HEK293 (cell line): Measurements from ENCODE around the gene AR.

Source experiments
- CTCF ChIA-PET: fragments of 350-600 bp; formaldehyde crosslinking; extraction: SDS; loops from one replicate; lab custom pipeline; 2021; ENCODE audit warnings: antibody characterized with exemption; lab: Yijun Ruan, JAX
- POLR2A ChIA-PET: fragments of 300-600 bp; formaldehyde crosslinking; extraction: SDS; loops from one replicate; lab custom pipeline; 2020; ENCODE audit warnings: antibody characterized with exemption, inconsistent platforms; lab: Yijun Ruan, JAX
- H3K27ac ChIP-seq: fragments of 200-500 bp; sonication (Bioruptor generic); 2 replicates; pipeline ENCODE4 v1.5.1; 2014; ENCODE audit warnings: low read depth, low read length, control low read depth, inconsistent platforms; ENCODE audit errors: extremely low read depth
- H3K36me3 ChIP-seq, 2 experiments: fragments of 200-500 bp in 1 of 2; sonication (Bioruptor generic) in 1 of 2; 1 replicate in 1 of 2; 2 replicates in 1 of 2; pipeline ENCODE4 v1.5.1; 2014 to 2017; ENCODE audit warnings: inconsistent platforms in 2 of 2, low read length in 2 of 2; ENCODE audit not compliant: control insufficient read depth in 2 of 2, insufficient read depth in 1 of 2
- H3K4me1 ChIP-seq: fragments of 200-500 bp; sonication (Bioruptor generic); 2 replicates; pipeline ENCODE4 v1.5.1; 2014; ENCODE audit warnings: mild to moderate bottlenecking, low read length, inconsistent platforms; ENCODE audit not compliant: control insufficient read depth, insufficient read depth
- H3K4me3 ChIP-seq: 2 replicates; pipeline ENCODE4 v1.5.1; 2011; ENCODE audit warnings: low read depth, mild to moderate bottlenecking, control low read depth, low read length, moderate library complexity
- H3K9me3 ChIP-seq: fragments of 200-500 bp; sonication (Bioruptor generic); 2 replicates; pipeline ENCODE4 v1.5.1; 2014; ENCODE audit warnings: low read depth, low read length, inconsistent platforms; ENCODE audit not compliant: control insufficient read depth, insufficient read depth
- BCL11B ChIP-seq: fragments of 450-650 bp; formaldehyde crosslinking; IDR thresholded peaks from 2 replicates; pipeline ENCODE4 v1.5.1; 2016; ENCODE audit warnings: low read depth, missing biosample characterization, missing genetic modification characterization
- ZBTB17 ChIP-seq: fragments of 450-650 bp; formaldehyde crosslinking; IDR thresholded peaks from 2 replicates; pipeline ENCODE4 v1.5.1; 2016; ENCODE audit warnings: missing biosample characterization, missing genetic modification characterization
- ZNF121 ChIP-seq: fragments of 450-650 bp; formaldehyde crosslinking; IDR thresholded peaks from 2 replicates; pipeline ENCODE4 v1.5.1; 2016; ENCODE audit warnings: missing biosample characterization, missing genetic modification characterization
- ZNF138 ChIP-seq: fragments of 450-650 bp; formaldehyde crosslinking; IDR thresholded peaks from 2 replicates; pipeline ENCODE4 v1.5.1; 2016; ENCODE audit warnings: missing biosample characterization, missing genetic modification characterization, borderline replicate concordance
- ZNF169 ChIP-seq: fragments of 450-650 bp; formaldehyde crosslinking; IDR thresholded peaks from 2 replicates; pipeline ENCODE4 v1.5.1; 2016; ENCODE audit warnings: missing biosample characterization, missing genetic modification characterization
- ZNF214 ChIP-seq: fragments of 450-650 bp; formaldehyde crosslinking; IDR thresholded peaks from 2 replicates; pipeline ENCODE4 v1.5.1; 2017; ENCODE audit warnings: missing biosample characterization, mild to moderate bottlenecking, missing genetic modification characterization, borderline replicate concordance
- ZNF433 ChIP-seq: fragments of 450-650 bp; formaldehyde crosslinking; IDR thresholded peaks from 2 replicates; pipeline ENCODE4 v1.5.1; 2016; ENCODE audit warnings: missing biosample characterization, missing genetic modification characterization, low read depth
- ZNF473 ChIP-seq: fragments of 450-650 bp; formaldehyde crosslinking; IDR thresholded peaks from 2 replicates; pipeline ENCODE4 v1.5.1; 2017; ENCODE audit warnings: missing biosample characterization, missing genetic modification characterization
- ZNF501 ChIP-seq: fragments of 450-650 bp; formaldehyde crosslinking; IDR thresholded peaks from 2 replicates; pipeline ENCODE4 v1.5.1; 2016; ENCODE audit warnings: missing biosample characterization, missing genetic modification characterization
- ZNF530 ChIP-seq: fragments of 450-650 bp; formaldehyde crosslinking; IDR thresholded peaks from 2 replicates; pipeline ENCODE4 v1.5.1; 2016; ENCODE audit warnings: low read depth, missing biosample characterization, missing genetic modification characterization
- ZNF596 ChIP-seq: fragments of 450-650 bp; IDR thresholded peaks from 2 replicates; pipeline ENCODE4 v1.5.0; 2018; ENCODE audit warnings: missing biosample characterization, mild to moderate bottlenecking, missing genetic modification characterization, moderate library complexity
- ZNF621 ChIP-seq: fragments of 450-650 bp; formaldehyde crosslinking; IDR thresholded peaks from 2 replicates; pipeline ENCODE4 v1.5.1; 2017; ENCODE audit warnings: missing biosample characterization, missing genetic modification characterization
- ZNF626 ChIP-seq: fragments of 450-650 bp; sonication (Bioruptor Pico); formaldehyde crosslinking; IDR thresholded peaks from 2 replicates; pipeline ENCODE4 v1.5.1; 2018; ENCODE audit warnings: missing biosample characterization, missing genetic modification characterization, inconsistent platforms
- ZNF629 ChIP-seq: fragments of 450-650 bp; formaldehyde crosslinking; IDR thresholded peaks from 2 replicates; pipeline ENCODE4 v1.5.1; 2017; ENCODE audit warnings: missing biosample characterization, missing genetic modification characterization
- ZNF658 ChIP-seq: fragments of 450-650 bp; formaldehyde crosslinking; IDR thresholded peaks from 2 replicates; pipeline ENCODE4; 2016; ENCODE audit warnings: missing biosample characterization, missing genetic modification characterization
- ZNF664 ChIP-seq: fragments of 450-650 bp; formaldehyde crosslinking; IDR thresholded peaks from 2 replicates; pipeline ENCODE4 v1.5.1; 2016; ENCODE audit warnings: missing biosample characterization, missing genetic modification characterization
- ZNF791 ChIP-seq: fragments of 450-650 bp; formaldehyde crosslinking; IDR thresholded peaks from 2 replicates; pipeline ENCODE4 v1.5.1; 2016; ENCODE audit warnings: missing biosample characterization, missing genetic modification characterization
- ZNF792 ChIP-seq: fragments of 450-650 bp; formaldehyde crosslinking; IDR thresholded peaks from 2 replicates; pipeline ENCODE4 v1.5.1; 2016; ENCODE audit warnings: missing biosample characterization, missing genetic modification characterization
- ZNF843 ChIP-seq: fragments of 450-650 bp; formaldehyde crosslinking; IDR thresholded peaks from 2 replicates; pipeline ENCODE4 v1.5.1; 2016; ENCODE audit warnings: missing biosample characterization, missing genetic modification characterization
- TF ChIP-seq, protein P1 (sequence below): fragments of 450-650 bp; formaldehyde crosslinking; optimal IDR thresholded peaks from 2 replicates; pipeline ENCODE3; 2016; ENCODE audit warnings: missing biosample characterization, mild to moderate bottlenecking, missing genetic modification characterization
- TF ChIP-seq, protein P2 (sequence below): fragments of 450-650 bp; formaldehyde crosslinking; IDR thresholded peaks from 2 replicates; pipeline ENCODE4 v1.5.1; 2016; ENCODE audit warnings: missing biosample characterization, missing genetic modification characterization
- TF ChIP-seq, protein P3 (sequence below): fragments of 450-650 bp; formaldehyde crosslinking; IDR thresholded peaks from 2 replicates; pipeline ENCODE4 v1.5.1; 2016; ENCODE audit warnings: missing biosample characterization, missing genetic modification characterization
- TF ChIP-seq, protein P4 (sequence below): fragments of 450-650 bp; formaldehyde crosslinking; IDR thresholded peaks from 2 replicates; pipeline ENCODE4 v1.5.1; 2016; ENCODE audit warnings: missing biosample characterization, missing genetic modification characterization
- TF ChIP-seq, protein P5 (sequence below): fragments of 450-650 bp; formaldehyde crosslinking; conservative IDR thresholded peaks from 2 replicates; pipeline ENCODE4 v1.5.1; 2016; ENCODE audit warnings: low read depth, missing biosample characterization, missing genetic modification characterization

AR gene

DNA sequence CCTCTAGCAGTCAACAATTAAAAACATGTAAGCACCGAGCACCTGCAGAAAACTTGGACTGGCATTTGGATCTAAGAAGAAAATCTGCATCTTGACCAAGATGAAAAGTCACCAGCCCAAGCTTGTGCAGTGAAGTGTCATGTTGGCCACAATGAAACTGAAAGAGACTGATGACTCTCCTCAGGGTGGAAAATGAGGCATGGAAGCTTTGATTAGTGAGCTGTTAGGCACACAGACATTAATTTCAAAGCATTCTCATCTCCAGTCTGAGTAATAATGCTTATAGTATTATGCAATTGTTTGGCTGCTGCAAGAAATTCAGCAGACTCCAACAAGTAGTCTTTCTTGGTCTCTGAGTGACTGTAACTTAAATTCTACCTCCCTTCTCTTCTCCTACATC lies 150.1 kb downstream of the AR start:
- no peak for TF ChIP-seq ZNF792 (tag by site-specific recombination)
- H3K27ac ChIP-seq, result no peak overlapping the region
- CTCF ChIA-PET, result no interaction called here

DNA sequence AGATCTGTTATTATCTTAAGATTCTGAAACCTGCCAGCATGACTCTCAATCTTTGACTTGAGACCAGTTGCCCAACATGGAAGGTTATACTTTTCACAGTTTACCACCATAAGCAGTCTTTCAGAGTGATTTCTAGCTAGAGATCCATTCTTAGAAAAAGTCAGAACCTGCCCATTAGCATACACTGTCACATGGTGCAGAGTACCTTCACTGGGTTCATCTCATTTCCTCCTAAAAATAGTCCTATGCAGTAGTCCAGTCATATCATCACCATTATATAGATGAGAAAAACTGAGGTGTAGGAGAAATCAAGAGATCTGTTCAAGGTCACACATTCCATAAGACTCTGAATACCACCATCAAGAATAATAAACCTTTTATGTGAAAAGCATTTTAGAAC lies 153.6 kb downstream of the AR start:
- ChIA-PET POLR2A (no interaction called here), CTCF (no interaction called here)
- Histone ChIP-seq H3K27ac (no peak overlapping the region), H3K9me3 (no peaks in the 10 kb centered on the region), H3K4me1 (no peaks in the 10 kb centered on the region), H3K36me3 (no peaks in the 10 kb centered on the region), H3K4me3 (no peak overlapping the region)
- TF ChIP-seq ZNF791 (no peak), ZNF626 (tag by site-specific recombination) (no peak), ZNF433 (no peak), ZNF658 (tag by site-specific recombination) (no peak), ZNF473 (tag by site-specific recombination) (no peak), ZNF530 (tag by site-specific recombination) (no peak), ZNF629 (tag by site-specific recombination) (no peak), BCL11B (tag by site-specific recombination) (no peak), ZNF596 (tag by site-specific recombination) (no peak), ZNF121 (no peak), ZNF214 (tag by site-specific recombination) (no peak), ZNF664 (tag by site-specific recombination) (no peak), ZNF169 (tag by site-specific recombination) (no peak), ZNF621 (tag by site-specific recombination) (no peak)
- TF ChIP-seq, protein P1, sequence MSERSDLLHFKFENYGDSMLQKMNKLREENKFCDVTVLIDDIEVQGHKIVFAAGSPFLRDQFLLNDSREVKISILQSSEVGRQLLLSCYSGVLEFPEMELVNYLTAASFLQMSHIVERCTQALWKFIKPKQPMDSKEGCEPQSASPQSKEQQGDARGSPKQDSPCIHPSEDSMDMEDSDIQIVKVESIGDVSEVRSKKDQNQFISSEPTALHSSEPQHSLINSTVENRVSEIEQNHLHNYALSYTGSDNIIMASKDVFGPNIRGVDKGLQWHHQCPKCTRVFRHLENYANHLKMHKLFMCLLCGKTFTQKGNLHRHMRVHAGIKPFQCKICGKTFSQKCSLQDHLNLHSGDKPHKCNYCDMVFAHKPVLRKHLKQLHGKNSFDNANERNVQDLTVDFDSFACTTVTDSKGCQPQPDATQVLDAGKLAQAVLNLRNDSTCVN (tag by site-specific recombination), result no peak
- TF ChIP-seq, protein P2, sequence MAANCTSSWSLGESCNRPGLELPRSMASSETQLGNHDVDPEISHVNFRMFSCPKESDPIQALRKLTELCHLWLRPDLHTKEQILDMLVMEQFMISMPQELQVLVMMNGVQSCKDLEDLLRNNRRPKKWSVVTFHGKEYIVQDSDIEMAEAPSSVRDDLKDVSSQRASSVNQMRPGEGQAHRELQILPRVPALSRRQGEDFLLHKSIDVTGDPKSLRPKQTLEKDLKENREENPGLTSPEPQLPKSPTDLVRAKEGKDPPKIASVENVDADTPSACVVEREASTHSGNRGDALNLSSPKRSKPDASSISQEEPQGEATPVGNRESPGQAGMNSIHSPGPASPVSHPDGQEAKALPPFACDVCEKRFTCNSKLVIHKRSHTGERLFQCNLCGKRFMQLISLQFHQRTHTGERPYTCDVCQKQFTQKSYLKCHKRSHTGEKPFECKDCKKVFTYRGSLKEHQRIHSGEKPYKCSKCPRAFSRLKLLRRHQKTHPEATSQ, result no peak
- TF ChIP-seq, protein P3, sequence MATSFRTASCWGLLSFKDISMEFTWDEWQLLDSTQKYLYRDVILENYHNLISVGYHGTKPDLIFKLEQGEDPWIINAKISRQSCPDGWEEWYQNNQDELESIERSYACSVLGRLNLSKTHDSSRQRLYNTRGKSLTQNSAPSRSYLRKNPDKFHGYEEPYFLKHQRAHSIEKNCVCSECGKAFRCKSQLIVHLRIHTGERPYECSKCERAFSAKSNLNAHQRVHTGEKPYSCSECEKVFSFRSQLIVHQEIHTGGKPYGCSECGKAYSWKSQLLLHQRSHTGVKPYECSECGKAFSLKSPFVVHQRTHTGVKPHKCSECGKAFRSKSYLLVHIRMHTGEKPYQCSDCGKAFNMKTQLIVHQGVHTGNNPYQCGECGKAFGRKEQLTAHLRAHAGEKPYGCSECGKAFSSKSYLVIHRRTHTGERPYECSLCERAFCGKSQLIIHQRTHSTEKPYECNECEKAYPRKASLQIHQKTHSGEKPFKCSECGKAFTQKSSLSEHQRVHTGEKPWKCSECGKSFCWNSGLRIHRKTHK (tag by site-specific recombination), result no peak
- TF ChIP-seq, protein P4, sequence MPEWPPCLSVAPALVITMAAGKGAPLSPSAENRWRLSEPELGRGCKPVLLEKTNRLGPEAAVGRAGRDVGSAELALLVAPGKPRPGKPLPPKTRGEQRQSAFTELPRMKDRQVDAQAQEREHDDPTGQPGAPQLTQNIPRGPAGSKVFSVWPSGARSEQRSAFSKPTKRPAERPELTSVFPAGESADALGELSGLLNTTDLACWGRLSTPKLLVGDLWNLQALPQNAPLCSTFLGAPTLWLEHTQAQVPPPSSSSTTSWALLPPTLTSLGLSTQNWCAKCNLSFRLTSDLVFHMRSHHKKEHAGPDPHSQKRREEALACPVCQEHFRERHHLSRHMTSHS, result no peak

More for the DNA sequence above, 150.1 kb downstream of the AR start:
- H3K9me3 ChIP-seq, result no peaks in the 10 kb centered on the region
- peaks cover 0 to 10% of the 10 kb centered on the region in 2 experiments; a peak in 1 of 3 replicates for H3K36me3 ChIP-seq
- no peaks in the 10 kb centered on the region for H3K4me1 ChIP-seq
- no peak overlapping the region for H3K4me3 ChIP-seq
- POLR2A ChIA-PET, result no interaction called here

DNA sequence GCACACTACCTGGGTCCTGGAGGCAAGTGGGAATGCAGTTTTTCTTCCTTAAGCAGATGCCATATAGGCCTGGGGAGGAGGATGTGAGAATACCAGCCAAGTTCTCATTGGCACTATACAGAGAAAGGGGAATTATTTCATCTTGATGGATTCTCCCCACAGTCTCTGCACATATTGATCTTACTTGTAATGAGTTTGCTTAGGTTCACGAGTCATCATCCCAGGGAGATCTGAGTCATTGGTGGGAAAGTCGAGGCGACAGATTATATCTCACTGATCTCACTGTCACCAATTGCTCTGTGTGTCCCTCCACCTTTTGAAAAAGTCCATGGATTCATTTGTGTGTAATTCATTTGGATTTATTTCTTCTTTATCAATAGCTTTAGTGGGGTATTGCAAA lies 156.8 kb downstream of the AR start:
- no peaks in the 10 kb centered on the region for H3K36me3 ChIP-seq
- H3K4me1 ChIP-seq, result no peaks in the 10 kb centered on the region
- POLR2A ChIA-PET, result no interaction called here
- CTCF ChIA-PET, result no interaction called here
- H3K27ac ChIP-seq, result no peak overlapping the region
- no peaks in the 10 kb centered on the region for H3K9me3 ChIP-seq
- no peak overlapping the region for H3K4me3 ChIP-seq
- TF ChIP-seq ZBTB17 (tag by site-specific recombination), result no peak
- TF ChIP-seq ZNF843 (tag by site-specific recombination), result no peak
- TF ChIP-seq, protein P5, sequence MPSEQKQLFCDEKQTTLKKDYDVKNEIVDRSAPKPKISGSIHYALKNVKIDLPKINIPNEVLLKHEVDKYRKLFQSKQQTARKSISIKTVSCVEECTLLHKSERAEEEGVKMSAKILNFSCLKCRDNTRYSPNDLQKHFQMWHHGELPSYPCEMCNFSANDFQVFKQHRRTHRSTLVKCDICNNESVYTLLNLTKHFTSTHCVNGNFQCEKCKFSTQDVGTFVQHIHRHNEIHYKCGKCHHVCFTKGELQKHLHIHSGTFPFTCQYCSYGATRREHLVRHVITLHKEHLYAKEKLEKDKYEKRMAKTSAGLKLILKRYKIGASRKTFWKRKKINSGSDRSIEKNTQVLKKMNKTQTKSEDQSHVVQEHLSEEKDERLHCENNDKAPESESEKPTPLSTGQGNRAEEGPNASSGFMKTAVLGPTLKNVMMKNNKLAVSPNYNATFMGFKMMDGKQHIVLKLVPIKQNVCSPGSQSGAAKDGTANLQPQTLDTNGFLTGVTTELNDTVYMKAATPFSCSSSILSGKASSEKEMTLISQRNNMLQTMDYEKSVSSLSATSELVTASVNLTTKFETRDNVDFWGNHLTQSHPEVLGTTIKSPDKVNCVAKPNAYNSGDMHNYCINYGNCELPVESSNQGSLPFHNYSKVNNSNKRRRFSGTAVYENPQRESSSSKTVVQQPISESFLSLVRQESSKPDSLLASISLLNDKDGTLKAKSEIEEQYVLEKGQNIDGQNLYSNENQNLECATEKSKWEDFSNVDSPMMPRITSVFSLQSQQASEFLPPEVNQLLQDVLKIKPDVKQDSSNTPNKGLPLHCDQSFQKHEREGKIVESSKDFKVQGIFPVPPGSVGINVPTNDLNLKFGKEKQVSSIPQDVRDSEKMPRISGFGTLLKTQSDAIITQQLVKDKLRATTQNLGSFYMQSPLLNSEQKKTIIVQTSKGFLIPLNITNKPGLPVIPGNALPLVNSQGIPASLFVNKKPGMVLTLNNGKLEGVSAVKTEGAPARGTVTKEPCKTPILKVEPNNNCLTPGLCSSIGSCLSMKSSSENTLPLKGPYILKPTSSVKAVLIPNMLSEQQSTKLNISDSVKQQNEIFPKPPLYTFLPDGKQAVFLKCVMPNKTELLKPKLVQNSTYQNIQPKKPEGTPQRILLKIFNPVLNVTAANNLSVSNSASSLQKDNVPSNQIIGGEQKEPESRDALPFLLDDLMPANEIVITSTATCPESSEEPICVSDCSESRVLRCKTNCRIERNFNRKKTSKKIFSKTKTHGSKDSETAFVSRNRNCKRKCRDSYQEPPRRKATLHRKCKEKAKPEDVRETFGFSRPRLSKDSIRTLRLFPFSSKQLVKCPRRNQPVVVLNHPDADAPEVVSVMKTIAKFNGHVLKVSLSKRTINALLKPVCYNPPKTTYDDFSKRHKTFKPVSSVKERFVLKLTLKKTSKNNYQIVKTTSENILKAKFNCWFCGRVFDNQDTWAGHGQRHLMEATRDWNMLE (tag by site-specific recombination), result no peak
- no peak for TF ChIP-seq ZNF138 (tag by site-specific recombination)
- TF ChIP-seq ZNF501 (tag by site-specific recombination), result no peak
